IPS-20b (cell line): ENCODE results near the gene CNGB1.
"Not testable (repeated sequence)": the region's sequence is repeated elsewhere in the genome, so short reads cannot be mapped to it uniquely, and the experiment has no call there.

Experiments
- H3K27ac ChIP-seq: one replicate; pipeline ENCODE4 v1.5.1; 2013; ENCODE audit warnings: low read length
- H3K27me3 ChIP-seq: 2 replicates; pipeline ENCODE4 v1.6.1; 2013; ENCODE audit warnings: mild to moderate bottlenecking, low read length, inconsistent platforms; ENCODE audit not compliant: insufficient read depth
- H3K36me3 ChIP-seq: 2 replicates; pipeline ENCODE4 v1.6.1; 2013; ENCODE audit warnings: low read depth, mild to moderate bottlenecking, inconsistent platforms, low read length, moderate library complexity; ENCODE audit not compliant: insufficient read depth
- H3K4me1 ChIP-seq: 2 replicates; pipeline ENCODE4 v1.6.1; 2013; ENCODE audit warnings: mild to moderate bottlenecking, control low read depth, inconsistent platforms, low read length, moderate library complexity; ENCODE audit not compliant: insufficient read depth
- H3K4me3 ChIP-seq: 2 replicates; pipeline ENCODE4 v1.5.1; 2013; ENCODE audit warnings: mild to moderate bottlenecking, low read length, inconsistent platforms
- H3K9ac ChIP-seq: 2 replicates; pipeline ENCODE4 v1.6.1; 2013; ENCODE audit warnings: low read depth, mild to moderate bottlenecking, inconsistent platforms, low read length, moderate library complexity
- H3K9me3 ChIP-seq: 2 replicates; pipeline ENCODE4 v1.6.1; 2013; ENCODE audit warnings: mild to moderate bottlenecking, low read depth, low read length, inconsistent platforms; ENCODE audit not compliant: insufficient read depth

CNGB1 gene

DNA sequence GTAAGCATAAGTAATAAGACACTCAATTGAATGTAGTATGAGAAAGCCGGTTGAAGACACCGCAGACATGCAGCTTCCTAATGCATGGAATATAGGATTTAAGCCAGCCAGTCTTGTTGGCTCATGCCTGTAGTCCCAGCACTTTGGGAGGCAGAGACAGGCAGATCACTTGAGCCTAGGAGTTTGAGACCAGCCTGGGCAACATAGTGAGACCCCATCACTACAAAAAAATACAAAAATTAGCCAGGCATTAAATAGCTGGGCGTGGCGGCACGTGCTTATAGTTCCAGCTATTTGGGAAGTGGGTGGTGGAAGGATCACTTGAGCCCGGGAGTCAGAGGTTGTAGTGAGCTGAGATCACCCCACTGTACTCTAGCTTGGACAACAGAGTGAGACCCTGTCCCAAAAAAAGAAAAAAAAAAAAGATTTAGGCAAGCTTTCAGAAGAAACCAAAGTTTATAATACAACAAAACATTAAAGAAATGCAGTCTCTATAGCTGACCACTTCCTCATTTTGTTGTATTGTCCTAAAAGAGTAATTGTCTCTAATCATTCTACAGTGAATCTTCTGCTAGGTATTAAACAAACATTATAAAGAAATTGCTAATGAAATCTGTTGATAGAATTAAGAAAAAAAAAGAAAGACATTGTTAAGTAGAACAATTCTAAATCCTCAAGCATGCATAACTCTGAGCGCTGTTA, 100.0 kb downstream of the CNGB1 start:
- Histone ChIP-seq H3K4me3 (no peak overlapping the region), H3K27me3 (no peaks in the 10 kb centered on the region; the same call in 1 of the 2 replicates), H3K9me3 (no peaks in the 10 kb centered on the region), H3K4me1 (peaks cover 4% of the 10 kb centered on the region; the same call in 1 of the 2 replicates), H3K36me3 (no peaks in the 10 kb centered on the region), H3K27ac (no peak overlapping the region), H3K9ac (no peak overlapping the region)

DNA sequence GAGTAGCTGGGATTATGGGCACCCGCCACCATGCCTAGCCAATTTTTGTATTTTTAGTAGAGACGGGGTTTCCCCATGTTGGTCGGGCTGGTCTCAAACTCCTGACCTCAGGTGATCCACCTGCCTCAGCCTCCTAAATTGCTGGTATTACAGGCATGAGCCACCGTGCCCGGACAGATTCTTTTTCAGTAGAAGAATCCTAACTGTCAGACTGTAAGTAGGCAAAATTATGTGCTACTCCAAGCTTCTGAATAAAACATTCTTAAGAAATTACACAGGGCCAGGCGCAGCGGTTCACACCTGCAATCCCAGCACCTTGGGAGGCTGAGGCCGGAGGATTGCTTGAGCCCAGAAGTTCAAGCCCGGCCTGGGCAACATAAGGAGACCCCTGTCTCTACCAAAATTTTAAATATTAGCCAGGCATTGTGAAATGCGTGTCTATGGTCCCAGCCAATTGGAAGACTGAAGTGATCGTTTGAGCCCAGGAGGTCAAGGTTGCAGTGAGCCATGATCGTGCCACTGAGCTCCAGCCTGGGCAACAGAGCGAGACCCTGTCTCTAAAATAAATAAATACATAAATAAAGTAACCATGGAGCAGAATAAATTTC, 101.9 kb downstream of the CNGB1 start:
- no peak overlapping the region for H3K9ac ChIP-seq
- H3K4me3 ChIP-seq, result no peak overlapping the region
- no peaks in the 10 kb centered on the region for H3K9me3 ChIP-seq
- H3K36me3 ChIP-seq, result no peaks in the 10 kb centered on the region
- peaks cover 4% of the 10 kb centered on the region; the same call in 1 of the 2 replicates for H3K4me1 ChIP-seq
- H3K27me3 ChIP-seq, result no peaks in the 10 kb centered on the region; the same call in 1 of the 2 replicates
- H3K27ac ChIP-seq, result no peak overlapping the region

DNA sequence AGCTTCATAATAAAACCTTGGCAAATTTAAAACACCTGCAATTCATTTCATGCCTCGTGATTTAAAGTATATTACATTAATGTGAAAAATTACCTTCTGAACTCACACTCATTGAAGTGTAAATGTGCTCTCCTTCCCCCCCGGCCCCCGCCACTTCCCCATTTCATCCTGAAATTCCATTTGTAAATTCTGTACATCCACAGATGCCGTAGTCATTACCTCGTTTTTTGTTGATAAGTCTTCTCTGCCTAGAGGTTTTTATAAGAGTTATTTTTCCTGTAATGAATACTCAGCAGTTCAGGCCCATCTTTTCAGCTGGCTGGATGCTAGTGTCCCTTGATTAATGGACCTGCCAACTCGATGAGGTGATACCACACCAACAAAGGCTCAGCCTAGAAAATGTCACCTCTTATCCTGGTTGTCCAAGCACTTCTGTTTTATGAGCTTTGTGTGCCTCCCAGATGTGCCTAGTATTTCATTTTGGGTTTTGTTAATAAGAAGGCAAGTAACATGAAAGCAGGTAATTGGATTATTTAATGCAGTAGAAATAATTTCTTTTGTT, 103.8 kb downstream of the CNGB1 start:
- Histone ChIP-seq H3K27ac (no peak overlapping the region), H3K4me1 (peaks cover 12% of the 10 kb centered on the region), H3K27me3 (no peaks in the 10 kb centered on the region)

DNA sequence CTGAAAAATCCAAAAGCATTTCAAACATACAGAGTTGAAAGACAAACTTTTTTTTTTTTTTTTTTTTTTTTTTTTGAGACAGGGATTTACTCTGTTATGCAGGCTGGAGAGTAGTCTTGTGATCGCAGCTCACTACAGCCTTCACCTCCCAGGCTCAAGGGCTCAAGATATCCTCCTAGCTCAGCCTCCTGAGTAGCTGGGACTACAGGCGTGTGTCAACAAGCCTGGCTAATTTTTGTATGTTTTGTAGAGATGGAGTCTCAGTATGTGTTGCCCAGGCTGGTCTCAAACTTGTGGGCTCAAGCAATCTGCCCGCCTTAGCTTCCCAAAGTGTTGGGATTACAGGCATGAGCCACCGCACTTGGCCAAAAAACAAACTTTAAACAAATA, 104.4 kb downstream of the CNGB1 start:
- Histone ChIP-seq H3K27ac (no peak overlapping the region), H3K4me1 (peaks cover 12% of the 10 kb centered on the region), H3K9me3 (no peaks in the 10 kb centered on the region), H3K36me3 (no peaks in the 10 kb centered on the region), H3K9ac (no peak overlapping the region), H3K4me3 (no peak overlapping the region), H3K27me3 (no peaks in the 10 kb centered on the region)

More for the DNA sequence above, 103.8 kb downstream of the CNGB1 start:
- no peak overlapping the region for H3K4me3 ChIP-seq
- H3K9me3 ChIP-seq, result no peaks in the 10 kb centered on the region
- H3K36me3 ChIP-seq, result no peaks in the 10 kb centered on the region
- H3K9ac ChIP-seq, result no peak overlapping the region

DNA sequence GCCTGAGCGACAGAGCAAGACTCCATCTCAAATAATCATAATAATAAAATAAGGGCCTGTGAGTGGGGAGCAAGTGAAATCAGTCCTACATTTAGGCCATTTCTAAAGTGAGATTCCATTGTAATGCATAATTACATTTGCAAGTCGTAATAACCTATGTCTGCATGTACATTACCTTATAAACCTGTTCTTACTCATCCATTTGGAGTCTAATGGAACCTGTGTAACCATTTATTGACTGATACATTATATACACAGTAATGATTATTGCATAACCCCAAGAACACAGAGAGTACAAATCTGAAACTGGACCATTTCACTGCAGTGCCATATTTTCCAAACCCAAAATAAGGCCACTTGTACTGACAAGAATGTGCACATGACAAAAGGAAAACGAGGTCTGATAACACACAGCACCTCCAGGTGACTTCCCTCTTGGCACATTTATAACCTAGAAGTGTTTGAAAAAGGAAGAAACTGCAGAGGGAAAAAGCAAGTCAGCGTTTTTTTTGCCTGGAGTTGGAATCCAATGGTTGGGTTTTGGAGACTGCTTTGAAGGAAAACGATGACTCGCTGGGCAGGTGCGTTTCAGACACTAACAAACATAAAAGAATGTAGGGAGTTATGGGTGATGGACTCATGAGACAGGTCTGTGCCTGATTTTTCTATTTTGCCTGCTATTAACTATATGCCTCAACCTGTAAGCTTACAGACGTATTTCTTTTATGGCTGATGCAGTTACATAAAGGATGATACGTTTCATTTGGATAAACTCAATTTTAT, 105.0 kb downstream of the CNGB1 start:
- no peak overlapping the region for H3K4me3 ChIP-seq
- no peaks in the 10 kb centered on the region for H3K27me3 ChIP-seq
- H3K27ac ChIP-seq, result no peak overlapping the region

DNA sequence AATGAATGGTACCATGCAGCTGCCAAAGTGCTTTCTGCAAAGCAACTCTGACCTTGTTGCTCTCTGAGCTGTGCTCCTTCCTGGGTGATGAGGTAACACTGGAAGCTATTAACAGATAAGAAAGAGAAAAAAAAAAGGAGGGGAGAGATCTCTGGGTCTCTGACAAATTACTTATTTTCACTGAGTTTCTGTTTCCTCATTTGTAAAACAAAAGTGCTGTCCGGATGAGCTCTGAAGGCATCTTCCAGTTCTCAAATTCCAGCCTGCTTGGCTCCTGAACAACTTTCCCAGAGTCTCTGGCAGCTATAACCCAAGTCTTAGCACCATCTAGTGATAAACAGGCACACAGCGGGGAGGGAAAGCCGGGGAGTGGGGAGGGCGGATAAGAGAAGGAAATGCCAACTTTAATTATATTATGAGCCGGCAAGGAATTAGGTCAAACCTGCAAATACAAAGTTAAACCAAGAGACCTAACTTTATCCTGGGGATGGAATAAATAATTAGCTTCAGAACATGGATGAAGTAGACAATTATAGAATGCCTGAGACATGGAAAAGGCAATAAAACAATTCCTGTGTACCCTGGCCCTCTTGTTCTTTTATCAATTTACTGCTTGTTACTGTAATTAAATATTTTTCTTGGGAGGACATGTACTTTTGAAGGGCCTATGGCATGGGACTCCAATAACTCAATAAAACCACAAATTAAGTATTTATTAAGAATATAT, 107.3 kb downstream of the CNGB1 start:
- no peak overlapping the region for H3K4me3 ChIP-seq

More for the DNA sequence above, 105.0 kb downstream of the CNGB1 start:
- Histone ChIP-seq H3K36me3 (no peaks in the 10 kb centered on the region), H3K9me3 (no peaks in the 10 kb centered on the region), H3K4me1 (peaks cover 12% of the 10 kb centered on the region), H3K9ac (no peak overlapping the region)

DNA sequence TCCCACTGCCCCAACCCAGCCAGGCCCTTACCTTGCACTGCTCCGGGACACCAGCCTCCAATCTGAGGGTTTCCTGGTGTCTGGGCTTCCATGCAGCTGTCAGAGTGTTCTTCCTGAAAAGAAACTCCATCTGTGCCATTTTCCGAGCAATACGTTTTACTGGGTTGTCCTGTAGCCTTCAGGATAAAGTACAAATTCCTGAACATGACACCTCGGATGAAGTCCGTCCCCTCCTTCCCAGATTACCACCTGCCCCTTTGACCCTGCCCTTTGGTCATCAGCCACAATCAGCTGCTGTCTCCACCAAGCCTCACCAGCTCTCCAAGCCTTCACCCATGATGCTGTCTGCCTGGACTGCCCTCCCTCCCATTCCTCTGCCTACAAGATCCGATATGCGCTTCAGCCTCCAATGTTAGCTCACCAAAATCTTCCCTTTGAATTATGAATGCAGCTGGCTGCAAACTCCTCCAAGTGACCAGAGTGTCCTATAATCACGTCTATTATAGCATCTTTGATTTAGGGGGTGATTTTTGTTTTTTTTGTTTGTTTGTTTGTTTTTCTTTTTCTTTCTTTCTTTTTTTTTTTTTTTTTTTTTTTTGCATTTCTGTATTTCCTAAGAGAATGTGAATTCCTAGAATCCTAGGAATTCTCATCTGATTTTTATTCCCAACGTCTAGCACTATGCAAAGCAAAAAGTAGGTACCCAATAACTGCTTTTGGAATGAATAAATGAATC, 108.1 kb downstream of the CNGB1 start:
- no peaks in the 10 kb centered on the region for H3K27me3 ChIP-seq
- H3K36me3 ChIP-seq, result no peaks in the 10 kb centered on the region
- H3K4me3 ChIP-seq, result no peak overlapping the region
- peaks cover 20% of the 10 kb centered on the region for H3K4me1 ChIP-seq
- no peak overlapping the region for H3K27ac ChIP-seq
- H3K9ac ChIP-seq, result no peak overlapping the region
- no peaks in the 10 kb centered on the region for H3K9me3 ChIP-seq

More for the DNA sequence above, 107.3 kb downstream of the CNGB1 start:
- Histone ChIP-seq H3K27ac (no peak overlapping the region), H3K9ac (no peak overlapping the region), H3K4me1 (peaks cover 20% of the 10 kb centered on the region), H3K9me3 (no peaks in the 10 kb centered on the region), H3K36me3 (no peaks in the 10 kb centered on the region), H3K27me3 (no peaks in the 10 kb centered on the region)

DNA sequence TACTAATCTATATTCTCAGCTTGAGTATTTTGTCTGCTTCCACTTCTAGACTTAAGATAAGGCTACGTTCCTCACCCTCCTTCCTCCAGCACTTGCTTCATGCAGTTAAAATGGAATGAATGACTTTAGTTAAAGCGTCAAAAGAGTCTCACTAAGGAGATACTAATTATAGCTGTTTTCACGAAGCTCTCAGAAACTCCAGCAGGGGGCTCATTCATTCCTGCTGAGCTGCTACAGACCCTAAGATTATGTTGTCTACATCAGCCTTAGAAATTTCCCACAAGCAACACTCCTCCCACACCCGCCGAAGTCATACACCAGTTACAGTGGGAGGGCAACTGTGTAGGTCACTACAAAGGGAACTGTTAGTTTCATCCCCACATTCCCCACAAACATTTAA, 111.6 kb downstream of the CNGB1 start:
- no peaks in the 10 kb centered on the region for H3K9me3 ChIP-seq
- no peaks in the 10 kb centered on the region for H3K36me3 ChIP-seq
- no peak overlapping the region for H3K27ac ChIP-seq
- H3K4me1 ChIP-seq, result peaks cover 20% of the 10 kb centered on the region
- no peaks in the 10 kb centered on the region for H3K27me3 ChIP-seq
- H3K4me3 ChIP-seq, result no peak overlapping the region
- H3K9ac ChIP-seq, result no peak overlapping the region

DNA sequence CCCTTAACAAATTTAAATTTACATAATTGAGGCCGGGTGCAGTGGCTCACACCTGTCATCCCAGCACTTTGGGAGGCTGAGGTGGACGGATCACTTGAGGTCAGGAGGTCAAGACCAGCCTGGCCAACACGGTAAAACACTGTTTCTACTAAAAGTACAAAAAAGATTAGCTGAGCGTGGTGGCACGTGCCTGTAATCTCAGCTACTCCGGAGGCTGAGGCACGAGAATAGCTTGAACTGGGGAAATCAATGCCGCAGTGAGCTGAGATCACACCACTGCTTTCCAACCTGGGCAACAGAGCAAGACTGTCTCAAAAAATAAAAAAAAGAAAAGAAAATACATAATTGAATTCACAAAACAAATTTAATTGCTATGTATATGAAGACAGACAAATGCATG, 112.3 kb downstream of the CNGB1 start:
- Histone ChIP-seq H3K4me1 (peaks cover 18% of the 10 kb centered on the region), H3K4me3 (no peak overlapping the region), H3K27ac (no peak overlapping the region), H3K9me3 (no peaks in the 10 kb centered on the region), H3K36me3 (no peaks in the 10 kb centered on the region), H3K27me3 (no peaks in the 10 kb centered on the region), H3K9ac (no peak overlapping the region)

DNA sequence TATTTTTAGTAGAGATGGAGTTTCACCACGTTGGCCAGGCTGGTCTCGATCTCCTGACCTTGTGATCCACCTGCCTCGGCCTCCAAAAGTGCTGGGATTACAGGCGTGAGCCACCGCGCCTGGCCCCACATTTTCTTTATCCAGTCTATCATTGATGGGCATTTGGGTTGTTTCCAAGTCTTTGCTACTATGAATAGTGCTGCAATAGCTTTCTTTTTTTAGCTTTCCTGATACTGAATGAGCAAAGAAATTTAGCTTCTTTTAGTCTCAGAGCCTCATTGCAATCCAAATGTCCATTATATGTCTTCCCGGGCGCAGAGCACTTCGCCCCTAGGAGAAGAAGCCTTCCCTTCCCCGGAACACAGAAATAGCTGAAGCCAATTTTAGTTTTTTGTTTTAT, 112.9 kb downstream of the CNGB1 start:
- H3K27ac ChIP-seq, H3K9ac ChIP-seq, H3K27me3 ChIP-seq, H3K9me3 ChIP-seq, H3K4me3 ChIP-seq, H3K36me3 ChIP-seq: not testable (repeated sequence)
- H3K4me1 ChIP-seq, result peaks cover 14% of the 10 kb centered on the region

DNA sequence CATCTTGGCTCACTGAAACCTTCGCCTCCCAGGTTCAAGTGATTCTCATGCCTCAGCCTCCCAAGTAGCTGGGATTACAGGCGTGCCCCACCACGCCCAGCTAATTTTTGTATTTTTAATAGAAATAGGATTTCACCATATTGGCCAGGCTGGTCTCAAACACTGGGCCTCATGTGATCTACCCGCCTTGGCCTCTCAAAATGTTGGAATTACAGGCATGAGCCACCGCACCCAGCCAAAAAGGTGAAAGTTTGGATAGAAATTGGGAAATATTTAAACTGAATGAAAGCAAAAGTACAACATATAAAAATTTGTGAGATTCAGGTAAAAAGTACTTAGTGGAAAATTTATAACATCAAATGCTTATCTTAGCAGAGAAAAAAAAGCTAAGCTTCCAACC, 115.7 kb downstream of the CNGB1 start:
- Histone ChIP-seq H3K36me3 (no peaks in the 10 kb centered on the region), H3K27ac (no peak overlapping the region), H3K9me3 (no peaks in the 10 kb centered on the region), H3K4me1 (peaks cover 8% of the 10 kb centered on the region; the same call in 1 of the 2 replicates), H3K9ac (no peak overlapping the region), H3K27me3 (no peaks in the 10 kb centered on the region), H3K4me3 (no peak overlapping the region)
